GM12878 (cell line): ENCODE results near the gene GSX1. TPM values are rescaled to one million over a fixed set of nuclear protein-coding genes. Genes with fewer than 3 reads are reported as not detected.

Source experiments
- ATAC-seq: fragments of 200-7000 bp; cut with Tn5 transposase; 3 replicates; pipeline ENCODE4 v1.9.1; 2020; ENCODE audit warnings: mild to moderate bottlenecking, moderate library complexity
- BruUV-seq: library from RNA; stranded (reverse); fragments of 400-500 nt; replicated peaks from 2 replicates; lab custom pipeline; 2021; lab: Mats Ljungman, UMichigan
- CTCF ChIA-PET: fragments of 300-600 bp; sonication (Branson Sonifier 250); formaldehyde crosslinking; extraction: SDS; loops from one replicate; lab custom pipeline; 2021; ENCODE audit warnings: inconsistent platforms; lab: Yijun Ruan, JAX
- POLR2A ChIA-PET: fragments of 350-600 bp; formaldehyde crosslinking; extraction: SDS; loops from one replicate; lab custom pipeline; 2021; ENCODE audit warnings: inconsistent platforms; lab: Charles Lee
- RAD21 ChIA-PET: fragments of 300-600 bp; sonication (Branson Sonifier 250); formaldehyde crosslinking; loops from one replicate; lab custom pipeline; 2023; ENCODE audit warnings: antibody characterized with exemption; ENCODE audit not compliant: unreplicated experiment; lab: Charles Lee
- SMC1A ChIA-PET: fragments of 300-600 bp; sonication (Branson Sonifier 250); formaldehyde crosslinking; loops from one replicate; lab custom pipeline; 2023; ENCODE audit not compliant: unreplicated experiment, uncharacterized antibody; lab: Charles Lee
- DNase-seq: peaks from one replicate; pipeline ENCODE4 v3.0.0-alpha.2; 2011; ENCODE audit warnings: low read depth, low spot score
- FAIRE-seq: peaks from 3 replicates; lab custom pipeline; 2011; peaks lifted over from hg19 to GRCh38; lab: Jason Lieb, UNC
- H2AFZ ChIP-seq: 2 replicates; pipeline ENCODE4 v1.6.0; 2011; ENCODE audit warnings: low read depth, low read length, control low read depth; ENCODE audit not compliant: control insufficient read depth
- H3K27ac ChIP-seq: 2 replicates; pipeline ENCODE4 v1.5.1; 2011; ENCODE audit warnings: control low read depth; ENCODE audit not compliant: control insufficient read depth, insufficient read depth
- H3K27me3 ChIP-seq, 2 experiments: replicated peaks in 1 of 2; 2 replicates each; pipeline versions ENCODE4 v1.6.0 to v1.6.1; 2011; ENCODE audit warnings: low read length in 1 of 2; ENCODE audit not compliant: control insufficient read depth in 2 of 2, insufficient read depth in 2 of 2
- H3K36me3 ChIP-seq, 2 experiments: 2 replicates each; pipeline ENCODE4 v1.5.1; 2011; ENCODE audit warnings: low read length in 1 of 2; ENCODE audit not compliant: control insufficient read depth in 2 of 2, insufficient read depth in 2 of 2
- H3K4me1 ChIP-seq: 2 replicates; pipeline ENCODE4 v1.6.1; 2011; ENCODE audit warnings: mild to moderate bottlenecking, low read length, moderate library complexity, mixed read lengths; ENCODE audit not compliant: control insufficient read depth, insufficient read depth
- H3K4me2 ChIP-seq: 2 replicates; pipeline ENCODE4 v1.6.0; 2011; ENCODE audit warnings: control low read depth; ENCODE audit not compliant: control insufficient read depth, insufficient read depth
- H3K4me3 ChIP-seq: fragments of 200-600 bp; sonication (generic); 2 replicates; pipeline ENCODE4 v1.5.1; 2016
- H3K79me2 ChIP-seq: 2 replicates; pipeline ENCODE4 v1.6.0; 2011; ENCODE audit warnings: low read length; ENCODE audit not compliant: control insufficient read depth, insufficient read depth
- H3K9ac ChIP-seq: 2 replicates; pipeline ENCODE4 v1.8.0; 2011; ENCODE audit warnings: low read length, control low read depth, mixed read lengths; ENCODE audit not compliant: control insufficient read depth, insufficient read depth
- H3K9me3 ChIP-seq: replicated peaks from 3 replicates; pipeline ENCODE4 v1.5.1; 2011; ENCODE audit warnings: mild to moderate bottlenecking, low read length; ENCODE audit not compliant: control insufficient read depth, insufficient read depth
- H4K20me1 ChIP-seq: 2 replicates; pipeline ENCODE4 v1.6.0; 2011; ENCODE audit not compliant: control insufficient read depth, insufficient read depth
- HCFC1 ChIP-seq: fragments of 150-350 bp; IDR thresholded peaks from 2 replicates; pipeline ENCODE4 v1.6.1; 2014; ENCODE audit warnings: low read length
- IRF5 ChIP-seq: fragments of 450-650 bp; IDR thresholded peaks from 2 replicates; pipeline ENCODE4 v1.6.1; 2017; ENCODE audit warnings: borderline replicate concordance
- KAT2A ChIP-seq: conservative IDR thresholded peaks from 2 replicates; pipeline ENCODE4 v1.6.1; 2011; ENCODE audit warnings: low read depth, low read length; ENCODE audit not compliant: control insufficient read depth
- NFYB ChIP-seq: IDR thresholded peaks from 2 replicates; pipeline ENCODE4 v1.6.1; 2011; ENCODE audit warnings: low read depth, mild to moderate bottlenecking, low read length, improper control_type of control experiment, moderate library complexity; ENCODE audit not compliant: insufficient read depth
- SKIL ChIP-seq: fragments of 450-650 bp; IDR thresholded peaks from 2 replicates; pipeline ENCODE4 v1.6.1; 2017; ENCODE audit warnings: mild to moderate bottlenecking, low read depth, inconsistent platforms; ENCODE audit not compliant: poor library complexity, severe bottlenecking
- USF2 ChIP-seq: IDR thresholded peaks from 2 replicates; pipeline ENCODE4 v1.6.1; 2011; ENCODE audit warnings: low read depth, low read length, improper control_type of control experiment, borderline replicate concordance
- YBX1 ChIP-seq: fragments of 450-650 bp; IDR thresholded peaks from 2 replicates; pipeline ENCODE4 v1.6.1; 2016; ENCODE audit warnings: antibody characterized with exemption
- ZBTB40 ChIP-seq: fragments of 450-650 bp; IDR thresholded peaks from 2 replicates; pipeline ENCODE4 v1.6.1; 2016; ENCODE audit warnings: mild to moderate bottlenecking, moderate library complexity, borderline replicate concordance
- ZNF592 ChIP-seq: fragments of 450-650 bp; IDR thresholded peaks from 2 replicates; pipeline ENCODE4 v1.6.1; 2017; ENCODE audit warnings: mild to moderate bottlenecking, moderate library complexity
- WGBS: methylation state at CpG from one replicate; pipeline ENCODE4 v1.1.6; 2016; ENCODE audit warnings: low lambda C conversion rate; ENCODE audit not compliant: insufficient replicate concordance, insufficient coverage; ENCODE audit errors: missing lambda C conversion rate; 5-methylcytosine and 5-hydroxymethylcytosine counted together
- in situ Hi-C: fragments of 300-500 bp; cut with MboI; formaldehyde crosslinking; loops from 9 replicates; pipeline ENCODE4 v1.14.3; 2018; ENCODE audit warnings: mixed read lengths
- intact Hi-C: fragments of 100-400 bp; cut with micrococcal nuclease; formaldehyde crosslinking; loops from one replicate; pipeline ENCODE4 v1.14.2; 2022; ENCODE audit not compliant: unreplicated experiment
- polyA plus RNA-seq, 11 experiments: library from polyadenylated mRNA; depleted of rRNA in 4 of 11; unstranded in 6 of 11; stranded (reverse) in 5 of 11; fragments of >200 nt; fragmentation: Nextera tagmentation in 4 of 11; fragmentation: Illumina TruSeq in 1 of 11; extraction: Ambion mirVana in 4 of 11; extraction: Trizol in 1 of 11; gene quantifications; 1 replicate in 1 of 11; 2 replicates in 10 of 11; pipeline versions ENCODE4 v1.2.1 to v1.2.3, GENCODE V29; 2011 to 2016; ENCODE audit warnings: inconsistent platforms in 2 of 11, missing spikeins in 2 of 11, low read depth in 1 of 11
- total RNA-seq, 4 experiments: library from RNA; depleted of rRNA in 3 of 4; stranded (reverse); fragments of >200 nt in 3 of 4; fragmentation: Illumina TruSeq in 1 of 4; extraction: Trizol in 1 of 4; gene quantifications; 2 replicates each; pipeline versions ENCODE4 v1.2.1 to v1.2.3, GENCODE V29; 2013 to 2021

GSX1 gene
- total and polyA plus RNA-seq, 10 of the 15 experiments (the other 5 are each of a cell fraction or from before 2014, with no cell fraction given) = not detected

GRCh38 chr13:27796544-27797227 is 4.4 kb downstream of the GSX1 start:
- ChIA-PET CTCF (interaction anchor here (1.6 kb wide), 1 partner anchor 30 kb away, joined by 4 read pairs; no protein-coding TSS in a partner anchor), POLR2A (no interaction called here), SMC1A (interaction anchor here (0.5 to 0.7 kb wide), 3 partner anchors 15 to 520 kb away, joined by 3 read pairs; no protein-coding TSS in a partner anchor), RAD21 (no interaction called here)
- Histone ChIP-seq H2AFZ (no peak overlapping the region), H3K9me3 (no peaks in the 10 kb centered on the region; the same call in 2 of the 3 replicates), H3K4me3 (no peak overlapping the region), H3K27ac (no peak overlapping the region), H3K27me3 (peaks cover 18 to 21% of the 10 kb centered on the region in 2 experiments), H3K9ac (no peak overlapping the region), H3K4me1 (no peaks in the 10 kb centered on the region), H4K20me1 (no peaks in the 10 kb centered on the region), H3K79me2 (no peaks in the 10 kb centered on the region), H3K36me3 (no peaks in the 10 kb centered on the region), H3K4me2 (no peak overlapping the region)
- ATAC-seq = no peak
- in situ Hi-C loops (no loop called here), intact Hi-C loops (no loop called here)
- WGBS = 5% methylated on average over 24 of the region's 24 CpGs
- BruUV-seq = no TSS peak
- no peak for FAIRE-seq
- DNase-seq = no peak
- TF ChIP-seq YBX1 (no peak), NFYB (no peak), ZBTB40 (no peak), ZNF592 (no peak), SKIL (no peak), HCFC1 (no peak), IRF5 (no peak), KAT2A (no peak), USF2 (no peak)
